DOHH2 (cell line): Measurements from ENCODE around the gene RAPGEF5.

ENCODE experiments used
- CTCF ChIP-seq: fragments of 200-600 bp; sonication (generic); IDR thresholded peaks from one replicate; pipeline ENCODE4 v1.5.1; 2014; ENCODE audit warnings: antibody characterized with exemption, mild to moderate bottlenecking, low read depth, low read length; ENCODE audit not compliant: poor library complexity, severe bottlenecking
- EZH2phosphoT487 ChIP-seq: fragments of 200-600 bp; sonication (generic); IDR thresholded peaks from 2 replicates; pipeline ENCODE4 v1.6.1; 2017; ENCODE audit warnings: borderline replicate concordance, mild to moderate bottlenecking, antibody characterized with exemption, low read length, moderate library complexity, mixed read lengths

DNA sequence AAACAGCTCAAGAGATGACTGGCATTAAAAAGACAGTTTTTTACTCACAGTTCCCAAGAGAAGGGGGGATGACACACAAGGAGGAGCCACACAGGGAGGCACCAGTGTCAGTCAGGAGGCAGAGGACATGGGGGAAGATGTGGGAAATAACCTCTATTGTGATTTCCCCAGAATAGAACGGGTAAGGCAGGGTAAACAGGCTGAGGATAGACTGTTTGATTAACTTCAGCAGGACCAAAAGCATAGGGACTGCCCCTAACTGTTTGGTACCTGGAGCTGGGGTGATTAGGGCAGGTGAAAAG lies 60.7 kb downstream of the RAPGEF5 start:
- TF ChIP-seq EZH2phosphoT487 (no peak), CTCF (no peak)
